H1 (cell line): Measurements from ENCODE around the gene ZNF302. TPM values are rescaled to one million over a fixed set of nuclear protein-coding genes. Genes with fewer than 3 reads are reported as not detected.

Experiments
- CTCF ChIP-seq, 3 experiments: IDR thresholded peaks; 1 replicate in 2 of 3; 2 replicates in 1 of 3; pipeline versions ENCODE4 v1.5.1 to v1.6.1; 2011; ENCODE audit warnings: low read length in 3 of 3, mild to moderate bottlenecking in 3 of 3, inconsistent platforms in 2 of 3, low read depth in 1 of 3, moderate library complexity in 1 of 3; ENCODE audit not compliant: insufficient read depth in 1 of 3; ENCODE audit errors: control extremely low read depth in 1 of 3
- NRF1 ChIP-seq: IDR thresholded peaks from 2 replicates; pipeline ENCODE4 v1.6.1; 2011; ENCODE audit warnings: mild to moderate bottlenecking, low read depth, low read length, improper control_type of control experiment
- TAF7 ChIP-seq: optimal IDR thresholded peaks from 2 replicates; pipeline ENCODE3; 2011; ENCODE audit warnings: low read depth, mild to moderate bottlenecking, inconsistent platforms, low read length, moderate library complexity, borderline replicate concordance
- TEAD4 ChIP-seq: IDR thresholded peaks from 2 replicates; pipeline ENCODE4 v1.6.1; 2012; ENCODE audit warnings: low read depth, low read length, inconsistent platforms, mixed read lengths
- polyA plus RNA-seq, 7 experiments: library from polyadenylated mRNA; depleted of rRNA in 3 of 7; stranded (reverse) in 5 of 7; unstranded in 2 of 7; fragments of >200 nt in 5 of 7; fragments of 200-250 nt in 2 of 7; gene quantifications; 1 replicate in 5 of 7; 2 replicates in 1 of 7; 4 replicates in 1 of 7; pipeline versions ENCODE4 v1.2.1 to v1.2.3, GENCODE V29; 2011 to 2013; ENCODE audit warnings: missing spikeins in 2 of 7, mixed read lengths in 2 of 7
- total RNA-seq: library from RNA; stranded (reverse); fragmentation: NEBNext Ultra II Directional; extraction: Animal tissue kit (Norgen Biotek cat#: 25700); gene quantifications from 2 replicates; pipeline ENCODE4 v1.2.1, GENCODE V29; 2021

ZNF302 gene
- total and polyA plus RNA-seq, 2 of the 8 experiments (the other 6 are each of a cell fraction or from before 2014, with no cell fraction given): 9.1 to 20.4 TPM

GRCh38 chr19:34642241-34642640, 35.2 kb upstream of the ZNF302 start (continued):
- TF ChIP-seq CTCF (IDR thresholded peaks at IDR 0.05; ENCODE audit: control extremely low read depth in 1 of 3, insufficient read depth in 1 of 3, low read depth in 1 of 3, low read length in 3 of 3): no peak
- TF ChIP-seq NRF1: no peak
- no peak for TF ChIP-seq TAF7
- no peak for TF ChIP-seq TEAD4
